LoVo (cell line): Measurements from ENCODE around the gene ANK2.

Experiments
- DNase-seq: peaks from one replicate; pipeline ENCODE4 v3.0.0-alpha.2; 2016; ENCODE audit warnings: low spot score

The ANK2 gene

DNA sequence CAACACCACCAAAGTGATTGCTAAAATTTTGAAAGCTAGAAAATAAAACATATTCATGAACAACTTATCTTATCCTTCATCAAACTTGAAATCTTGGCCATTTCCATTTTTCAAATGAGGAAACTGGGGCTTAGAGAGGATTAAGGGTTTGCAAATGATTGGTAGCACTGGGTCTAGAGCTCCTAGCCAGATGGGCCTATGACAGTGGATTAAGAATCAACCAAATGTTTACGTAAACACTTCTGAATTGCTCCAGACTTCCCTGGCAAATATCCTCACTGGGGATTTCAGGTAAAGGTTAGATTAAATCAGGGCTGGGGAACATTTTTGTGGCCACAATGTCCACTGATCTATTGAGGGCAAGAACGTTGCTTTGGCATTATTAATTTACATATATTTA, 241.2 kb downstream of the ANK2 start:
- no peak for DNase-seq

DNA sequence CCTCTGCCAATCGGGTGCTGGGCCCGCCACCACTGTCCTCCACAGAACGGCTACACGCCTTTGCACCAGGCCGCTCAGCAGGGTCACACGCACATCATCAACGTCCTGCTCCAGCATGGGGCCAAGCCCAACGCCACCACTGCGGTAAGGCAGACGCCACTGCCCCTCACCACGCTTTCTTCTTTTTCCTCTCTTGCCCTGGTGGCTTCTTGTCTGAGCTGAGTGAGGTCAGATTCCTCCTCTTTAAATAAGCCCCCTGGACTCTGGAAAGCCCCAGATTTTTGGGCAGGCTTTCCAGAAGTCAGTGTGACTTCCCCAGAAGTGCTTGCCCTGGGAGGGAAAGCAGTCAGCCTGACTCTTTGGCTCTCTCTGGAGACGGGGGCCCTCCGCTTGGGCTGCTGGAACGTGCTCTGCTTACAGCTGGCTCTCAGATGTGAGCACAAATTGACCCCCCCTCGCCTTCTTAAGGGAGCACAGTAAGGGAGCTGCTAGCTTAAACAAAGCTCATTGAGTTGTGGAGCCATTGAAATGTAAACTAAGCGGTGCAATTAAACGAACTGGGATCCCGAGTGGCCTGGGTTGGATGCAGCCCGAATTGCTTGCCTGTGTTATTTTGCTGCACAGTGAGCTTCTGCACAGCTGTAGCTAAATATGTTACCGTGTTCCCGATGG, 243.1 kb downstream of the ANK2 start:
- DNase-seq: no peak

- no peak for DNase-seq
Measured at GRCh38 chr4:113293043-113293560, 243.6 kb downstream of the ANK2 start.

DNA sequence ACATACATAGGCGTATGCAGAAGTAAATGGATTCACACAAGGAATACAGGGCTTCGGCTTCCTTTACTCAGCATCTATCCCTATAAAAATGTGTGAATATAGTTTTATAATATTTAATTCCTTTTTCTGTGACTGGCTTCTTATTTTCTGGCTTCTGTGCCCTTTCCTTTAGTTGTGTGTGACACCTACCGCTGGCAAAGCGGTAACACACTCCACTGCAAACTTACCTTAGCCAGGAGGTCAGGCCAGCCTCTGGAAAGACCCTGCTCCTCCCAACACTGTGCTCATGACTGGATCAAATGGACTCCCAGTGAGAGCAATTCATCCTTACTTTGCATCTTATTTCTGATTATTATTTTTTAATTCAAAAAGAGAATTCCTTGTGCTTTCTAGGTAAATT, 244.2 kb downstream of the ANK2 start:
- no peak for DNase-seq

- DNase-seq: no peak
Measured at GRCh38 chr4:113294908-113295307, 245.5 kb downstream of the ANK2 start.

GRCh38 chr4:113300471-113300928, 251.0 kb downstream of the ANK2 start:
- DNase-seq: no peak

GRCh38 chr4:113302051-113302450, 252.6 kb downstream of the ANK2 start:
- DNase-seq: no peak

- no peak for DNase-seq
Measured at GRCh38 chr4:113303315-113303714, 253.9 kb downstream of the ANK2 start.

DNA sequence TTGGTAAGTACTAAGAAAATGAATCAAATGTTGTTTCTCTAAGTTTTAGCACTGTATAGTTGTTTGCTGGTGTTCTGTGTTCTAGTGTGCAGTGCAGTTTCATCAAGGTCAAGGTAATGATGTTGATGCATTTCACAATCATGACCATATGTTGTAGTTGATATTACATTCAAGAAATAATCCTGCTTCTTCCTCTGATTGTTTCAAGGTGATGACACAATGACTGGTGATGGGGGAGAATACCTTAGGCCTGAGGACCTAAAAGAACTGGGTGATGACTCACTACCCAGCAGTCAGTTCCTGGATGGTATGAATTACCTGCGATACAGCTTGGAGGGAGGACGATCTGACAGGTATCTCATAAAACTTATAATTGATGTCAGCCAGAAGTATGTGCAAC, 261.6 kb downstream of the ANK2 start:
- no peak for DNase-seq

DNA sequence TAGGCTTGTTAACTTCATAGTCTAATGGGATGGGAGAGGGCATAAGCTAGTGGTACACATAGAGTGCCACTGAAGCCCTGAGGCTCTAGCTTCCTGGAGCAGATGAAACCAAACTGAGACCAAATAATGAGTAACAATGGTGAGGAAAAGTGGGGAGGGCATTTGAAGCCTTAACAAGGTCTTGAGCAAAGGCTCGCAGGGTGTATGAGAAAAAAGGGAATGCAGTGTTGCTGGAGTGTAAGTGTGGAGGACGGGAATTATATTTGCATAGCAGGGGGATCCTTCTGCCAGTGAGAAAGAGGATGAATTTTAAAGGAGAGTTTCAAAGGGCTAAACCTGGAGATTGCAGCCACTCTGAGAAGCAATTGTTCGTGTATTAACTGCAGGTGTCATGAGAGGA, 263.1 kb downstream of the ANK2 start:
- no peak for DNase-seq

DNA sequence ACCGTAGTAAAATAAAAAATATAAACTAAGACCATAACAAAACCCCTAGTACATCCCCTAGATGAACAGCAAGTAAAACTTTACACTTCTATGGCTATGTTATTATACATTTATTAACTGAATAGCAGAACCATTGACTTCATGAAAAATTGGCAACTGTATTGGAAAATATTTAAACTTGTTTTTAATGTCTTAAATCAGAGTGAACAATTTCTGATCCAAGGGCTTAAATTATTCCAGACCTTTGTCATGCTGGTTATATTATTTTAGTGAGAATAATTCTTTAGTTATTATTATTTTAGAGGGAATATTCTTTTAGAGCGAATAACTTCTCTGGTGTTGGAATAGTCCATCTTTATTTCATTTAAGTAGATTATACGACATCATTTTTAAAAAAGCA, 265.0 kb downstream of the ANK2 start:
- DNase-seq: no peak

GRCh38 chr4:113316879-113317278, 267.4 kb downstream of the ANK2 start:
- no peak for DNase-seq

- DNase-seq: no peak
Measured at GRCh38 chr4:113317523-113317922, 268.1 kb downstream of the ANK2 start.

- DNase-seq: no peak
Measured at GRCh38 chr4:113322736-113323135, 273.3 kb downstream of the ANK2 start.

DNA sequence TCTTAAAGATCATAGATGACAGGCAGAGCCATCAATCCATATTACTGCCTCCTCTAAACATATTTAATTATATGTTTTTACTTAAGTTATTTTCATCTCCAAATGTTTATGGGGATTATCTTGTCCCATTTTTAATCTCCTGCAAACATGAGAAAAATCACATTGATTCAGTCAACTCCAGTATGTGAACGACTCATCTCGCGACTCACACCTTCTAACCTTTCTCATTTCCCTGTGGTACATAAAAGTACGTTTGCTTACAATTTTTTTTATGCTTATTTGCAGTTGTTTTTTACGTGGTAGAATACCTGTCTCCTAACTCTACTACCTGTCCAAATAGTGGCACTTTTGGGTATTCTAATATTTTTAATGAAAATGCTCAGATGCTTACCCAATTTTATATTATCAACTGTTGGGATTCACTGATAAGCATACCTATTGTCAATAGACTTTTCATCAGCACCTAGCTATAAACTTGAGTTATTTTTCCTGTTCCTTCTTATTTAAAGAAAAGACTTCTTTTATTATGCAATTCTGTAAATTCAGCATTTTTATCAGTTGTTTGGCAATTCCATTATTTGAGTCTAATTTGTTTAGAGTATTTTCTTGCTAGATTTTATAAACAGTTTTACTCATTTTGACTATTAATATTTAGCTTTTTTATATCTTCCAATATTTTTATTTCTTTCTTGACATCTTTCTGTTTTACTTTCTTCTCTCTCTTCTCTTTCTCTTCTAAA, 276.6 kb downstream of the ANK2 start:
- DNase-seq: no peak

DNA sequence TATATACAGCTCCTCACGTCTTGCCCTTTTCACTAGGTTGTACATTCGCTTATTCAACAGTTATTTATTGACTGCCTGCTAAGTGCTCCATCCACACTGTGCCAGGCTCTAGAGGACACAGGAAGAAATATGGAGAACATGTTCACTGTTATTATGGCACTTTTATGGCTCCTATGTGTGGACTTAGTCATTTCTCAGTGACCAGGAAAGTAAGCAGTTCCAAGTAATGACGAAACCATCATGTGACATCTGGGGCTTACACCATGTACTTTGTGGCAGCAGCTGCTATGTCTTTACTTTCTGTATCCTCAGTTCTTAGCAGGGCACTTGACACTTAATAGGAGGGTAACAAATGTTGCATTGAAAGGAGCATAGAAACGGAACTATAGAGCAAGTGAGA, 278.0 kb downstream of the ANK2 start:
- DNase-seq: no peak

- peak; percentile 9 for DNase-seq
Measured at GRCh38 chr4:113328514-113328913, 279.1 kb downstream of the ANK2 start.

DNA sequence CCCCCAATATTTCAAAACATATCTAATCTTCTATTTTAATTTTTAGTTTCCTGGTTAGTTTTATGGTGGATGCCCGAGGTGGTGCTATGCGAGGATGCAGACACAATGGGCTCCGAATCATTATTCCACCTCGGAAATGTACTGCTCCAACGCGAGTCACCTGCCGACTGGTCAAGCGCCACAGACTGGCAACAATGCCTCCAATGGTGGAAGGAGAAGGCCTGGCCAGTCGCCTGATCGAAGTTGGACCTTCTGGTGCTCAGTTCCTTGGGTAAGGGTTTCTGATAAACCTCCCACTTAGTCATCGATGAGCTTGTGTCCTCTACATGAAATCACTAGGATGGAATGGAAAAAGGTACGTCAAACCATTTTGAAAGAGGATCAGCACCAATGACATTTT, 280.7 kb downstream of the ANK2 start:
- DNase-seq: no peak

DNA sequence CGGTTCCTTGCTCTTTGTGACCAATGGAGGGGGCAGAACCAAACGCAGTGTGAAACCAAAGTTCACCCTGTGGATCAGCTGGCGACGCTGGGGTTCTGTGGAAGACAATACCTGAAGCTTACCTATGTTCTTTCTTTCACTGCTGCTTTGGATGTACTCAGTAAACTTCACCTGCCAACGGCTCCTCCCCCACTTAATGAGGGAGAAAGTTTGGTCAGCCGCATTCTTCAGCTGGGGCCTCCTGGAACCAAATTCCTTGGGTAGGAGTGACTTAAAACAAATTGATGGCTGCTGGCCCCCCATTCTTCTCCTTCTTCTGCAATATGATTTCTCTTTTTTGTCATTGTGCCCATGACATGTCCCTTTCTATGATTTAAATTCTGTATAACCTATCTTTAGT, 282.4 kb downstream of the ANK2 start:
- no peak for DNase-seq

- no peak for DNase-seq
Measured at GRCh38 chr4:113332701-113333100, 283.2 kb downstream of the ANK2 start.

GRCh38 chr4:113335746-113336145, 286.3 kb downstream of the ANK2 start:
- no peak for DNase-seq

DNA sequence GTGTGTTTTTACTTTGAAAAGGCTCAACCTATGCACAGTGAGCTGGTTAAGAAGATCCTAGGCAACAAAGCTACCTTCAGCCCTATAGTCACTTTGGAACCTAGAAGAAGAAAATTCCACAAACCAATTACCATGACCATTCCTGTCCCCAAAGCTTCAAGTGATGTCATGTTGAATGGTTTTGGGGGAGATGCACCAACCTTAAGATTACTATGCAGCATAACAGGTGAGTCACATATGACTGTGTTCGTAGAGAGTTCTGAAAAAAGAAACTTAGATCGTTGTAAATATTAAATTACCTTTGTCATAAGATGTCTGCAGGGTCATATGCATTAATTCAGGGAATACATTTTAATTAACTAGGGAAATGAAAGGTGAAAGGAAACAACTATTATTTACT, 287.1 kb downstream of the ANK2 start:
- DNase-seq: no peak

DNA sequence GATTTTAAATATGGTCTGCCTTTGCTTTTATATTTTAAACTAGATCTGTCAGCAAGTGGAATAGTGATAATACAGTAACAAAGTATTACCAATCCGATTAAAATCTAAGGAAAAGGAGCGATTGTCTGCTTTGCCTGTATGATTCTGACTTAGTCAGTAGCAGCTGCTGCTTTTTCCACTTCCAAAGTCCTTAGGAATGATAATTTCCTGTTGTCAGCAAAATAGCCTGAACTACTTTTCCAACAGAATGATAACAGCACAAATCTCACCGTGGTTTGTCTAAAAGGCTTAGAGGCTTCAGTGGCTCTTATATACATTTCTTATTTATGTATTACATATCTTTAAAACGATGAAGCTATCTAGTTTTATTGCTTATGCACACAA, 290.0 kb downstream of the ANK2 start:
- DNase-seq: no peak

DNA sequence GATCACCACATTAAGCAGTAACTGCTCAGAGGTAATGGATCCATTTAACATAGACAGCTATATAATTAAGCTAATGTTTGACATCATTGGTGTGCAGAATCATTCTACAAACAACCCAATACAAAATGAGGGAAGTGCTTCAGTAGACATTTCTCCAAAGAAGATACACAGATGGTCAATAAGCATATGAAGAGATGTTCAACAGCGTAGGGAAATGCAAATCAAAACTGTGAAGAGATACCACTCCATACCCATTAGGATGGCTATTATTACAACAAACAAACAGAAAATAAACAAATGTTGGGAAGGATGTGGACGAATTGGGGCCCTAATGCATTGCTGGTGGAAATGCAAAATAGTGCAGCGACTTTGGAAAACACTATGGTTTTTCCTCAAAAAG, 294.6 kb downstream of the ANK2 start:
- DNase-seq: no peak
